ENCODE data around the gene SALL2. TPM values are rescaled to one million over a fixed set of nuclear protein-coding genes. Genes with fewer than 3 reads are reported as not detected.

SALL2 gene
- total and polyA plus RNA-seq, 10 of the 15 experiments (the other 5 are each of a cell fraction or from before 2014, with no cell fraction given): 1.6 to 6.2 (median 2.1) TPM

- Histone ChIP-seq H3K36me3 (ENCODE audit: control insufficient read depth in 2 of 2, insufficient read depth in 2 of 2, low read length in 1 of 2) (no peaks in the 10 kb centered on the region), H3K27ac (ENCODE audit: control insufficient read depth, insufficient read depth) (no peak overlapping the region), H3K4me3 (no peak overlapping the region), H3K9me3 (replicated peaks; ENCODE audit: control insufficient read depth, insufficient read depth, low read length) (no peaks in the 10 kb centered on the region), H4K20me1 (ENCODE audit: control insufficient read depth, insufficient read depth) (no peaks in the 10 kb centered on the region), H3K79me2 (ENCODE audit: control insufficient read depth, insufficient read depth, low read length) (no peaks in the 10 kb centered on the region), H3K27me3 (replicated peaks in 1 of 2; ENCODE audit: control insufficient read depth in 2 of 2, insufficient read depth in 2 of 2, low read length in 1 of 2) (no peaks in the 10 kb centered on the region), H3K4me2 (ENCODE audit: control insufficient read depth, insufficient read depth) (no peak overlapping the region), H3K4me1 (ENCODE audit: control insufficient read depth, insufficient read depth, low read length) (no peaks in the 10 kb centered on the region), H2AFZ (ENCODE audit: control insufficient read depth, low read depth, low read length) (no peak overlapping the region), H3K9ac (ENCODE audit: control insufficient read depth, insufficient read depth, low read length) (no peak overlapping the region)
- WGBS (ENCODE audit: insufficient coverage, insufficient replicate concordance, low lambda C conversion rate, missing lambda C conversion rate): 51% methylated on average over 2 of the region's 2 CpGs
- intact Hi-C loops (cut with micrococcal nuclease; ENCODE audit: unreplicated experiment) (no loop called here), in situ Hi-C loops (cut with MboI) (no loop called here)
- no TSS peak for BruUV-seq (replicated peaks)
- ChIA-PET POLR2A (no interaction called here), SMC1A (ENCODE audit: uncharacterized antibody, unreplicated experiment) (interaction anchor here (1.5 kb wide), 1 partner anchor 20 kb away, joined by 7 read pairs; no protein-coding TSS in a partner anchor), RAD21 (ENCODE audit: unreplicated experiment) (no interaction called here), CTCF (interaction anchor here (0.7 to 4.5 kb wide), 3 partner anchors 10 to 38 kb away, joined by 3 to 22 read pairs (median 5); no protein-coding TSS in a partner anchor)
- FAIRE-seq (no peak), ATAC-seq (no peak), DNase-seq (ENCODE audit: low read depth, low spot score) (no peak)
- TF ChIP-seq RBBP5 (conservative IDR thresholded peaks at IDR 0.05) (no peak), ATF2 (IDR thresholded peaks at IDR 0.05; ENCODE audit: low read length) (no peak), SREBF1 (IDR thresholded peaks at IDR 0.05; ENCODE audit: low read length) (no peak), SIN3A (IDR thresholded peaks at IDR 0.05; ENCODE audit: low read depth, low read length) (no peak), FOXK2 (IDR thresholded peaks at IDR 0.05) (no peak), HDGF (IDR thresholded peaks at IDR 0.05) (no peak), ZNF384 (IDR thresholded peaks at IDR 0.05; ENCODE audit: borderline replicate concordance, low read depth, low read length) (no peak), ZNF687 (IDR thresholded peaks at IDR 0.05) (no peak), ZNF622 (IDR thresholded peaks at IDR 0.05) (no peak), ZSCAN29 (IDR thresholded peaks at IDR 0.05) (no peak)
- TF ChIP-seq, protein P1, sequence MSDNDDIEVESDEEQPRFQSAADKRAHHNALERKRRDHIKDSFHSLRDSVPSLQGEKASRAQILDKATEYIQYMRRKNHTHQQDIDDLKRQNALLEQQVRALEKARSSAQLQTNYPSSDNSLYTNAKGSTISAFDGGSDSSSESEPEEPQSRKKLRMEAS (IDR thresholded peaks at IDR 0.05; ENCODE audit: low read depth, low read length): no peak
- TF ChIP-seq, protein P2, sequence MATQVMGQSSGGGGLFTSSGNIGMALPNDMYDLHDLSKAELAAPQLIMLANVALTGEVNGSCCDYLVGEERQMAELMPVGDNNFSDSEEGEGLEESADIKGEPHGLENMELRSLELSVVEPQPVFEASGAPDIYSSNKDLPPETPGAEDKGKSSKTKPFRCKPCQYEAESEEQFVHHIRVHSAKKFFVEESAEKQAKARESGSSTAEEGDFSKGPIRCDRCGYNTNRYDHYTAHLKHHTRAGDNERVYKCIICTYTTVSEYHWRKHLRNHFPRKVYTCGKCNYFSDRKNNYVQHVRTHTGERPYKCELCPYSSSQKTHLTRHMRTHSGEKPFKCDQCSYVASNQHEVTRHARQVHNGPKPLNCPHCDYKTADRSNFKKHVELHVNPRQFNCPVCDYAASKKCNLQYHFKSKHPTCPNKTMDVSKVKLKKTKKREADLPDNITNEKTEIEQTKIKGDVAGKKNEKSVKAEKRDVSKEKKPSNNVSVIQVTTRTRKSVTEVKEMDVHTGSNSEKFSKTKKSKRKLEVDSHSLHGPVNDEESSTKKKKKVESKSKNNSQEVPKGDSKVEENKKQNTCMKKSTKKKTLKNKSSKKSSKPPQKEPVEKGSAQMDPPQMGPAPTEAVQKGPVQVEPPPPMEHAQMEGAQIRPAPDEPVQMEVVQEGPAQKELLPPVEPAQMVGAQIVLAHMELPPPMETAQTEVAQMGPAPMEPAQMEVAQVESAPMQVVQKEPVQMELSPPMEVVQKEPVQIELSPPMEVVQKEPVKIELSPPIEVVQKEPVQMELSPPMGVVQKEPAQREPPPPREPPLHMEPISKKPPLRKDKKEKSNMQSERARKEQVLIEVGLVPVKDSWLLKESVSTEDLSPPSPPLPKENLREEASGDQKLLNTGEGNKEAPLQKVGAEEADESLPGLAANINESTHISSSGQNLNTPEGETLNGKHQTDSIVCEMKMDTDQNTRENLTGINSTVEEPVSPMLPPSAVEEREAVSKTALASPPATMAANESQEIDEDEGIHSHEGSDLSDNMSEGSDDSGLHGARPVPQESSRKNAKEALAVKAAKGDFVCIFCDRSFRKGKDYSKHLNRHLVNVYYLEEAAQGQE (IDR thresholded peaks at IDR 0.05; ENCODE audit: low read depth, low read length): no peak
- TF ChIP-seq, protein P3, sequence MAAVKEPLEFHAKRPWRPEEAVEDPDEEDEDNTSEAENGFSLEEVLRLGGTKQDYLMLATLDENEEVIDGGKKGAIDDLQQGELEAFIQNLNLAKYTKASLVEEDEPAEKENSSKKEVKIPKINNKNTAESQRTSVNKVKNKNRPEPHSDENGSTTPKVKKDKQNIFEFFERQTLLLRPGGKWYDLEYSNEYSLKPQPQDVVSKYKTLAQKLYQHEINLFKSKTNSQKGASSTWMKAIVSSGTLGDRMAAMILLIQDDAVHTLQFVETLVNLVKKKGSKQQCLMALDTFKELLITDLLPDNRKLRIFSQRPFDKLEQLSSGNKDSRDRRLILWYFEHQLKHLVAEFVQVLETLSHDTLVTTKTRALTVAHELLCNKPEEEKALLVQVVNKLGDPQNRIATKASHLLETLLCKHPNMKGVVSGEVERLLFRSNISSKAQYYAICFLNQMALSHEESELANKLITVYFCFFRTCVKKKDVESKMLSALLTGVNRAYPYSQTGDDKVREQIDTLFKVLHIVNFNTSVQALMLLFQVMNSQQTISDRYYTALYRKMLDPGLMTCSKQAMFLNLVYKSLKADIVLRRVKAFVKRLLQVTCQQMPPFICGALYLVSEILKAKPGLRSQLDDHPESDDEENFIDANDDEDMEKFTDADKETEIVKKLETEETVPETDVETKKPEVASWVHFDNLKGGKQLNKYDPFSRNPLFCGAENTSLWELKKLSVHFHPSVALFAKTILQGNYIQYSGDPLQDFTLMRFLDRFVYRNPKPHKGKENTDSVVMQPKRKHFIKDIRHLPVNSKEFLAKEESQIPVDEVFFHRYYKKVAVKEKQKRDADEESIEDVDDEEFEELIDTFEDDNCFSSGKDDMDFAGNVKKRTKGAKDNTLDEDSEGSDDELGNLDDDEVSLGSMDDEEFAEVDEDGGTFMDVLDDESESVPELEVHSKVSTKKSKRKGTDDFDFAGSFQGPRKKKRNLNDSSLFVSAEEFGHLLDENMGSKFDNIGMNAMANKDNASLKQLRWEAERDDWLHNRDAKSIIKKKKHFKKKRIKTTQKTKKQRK (IDR thresholded peaks at IDR 0.05; ENCODE audit: low read depth, low read length): no peak
Measured at GRCh38 chr14:21518725-21519124, 7.4 kb downstream of the SALL2 start.

Data from GM12878 (cell line).